Activated T-cell treated with anti-CD3 and anti-CD28 coated beads, Interleukin-2, amount 50 U/mL, for 24 hours (primary cell): ENCODE results near the gene RMRP.

Experiments used
- DNase-seq: peaks from one replicate; pipeline ENCODE4 v3.0.0-alpha.2; 2020
- H3K27ac Mint-ChIP-seq: 2 replicates; pipeline ENCODE4 v1.8.0; 2020; ENCODE audit warnings: mild to moderate bottlenecking, mixed read lengths
- H3K27me3 Mint-ChIP-seq: 2 replicates; pipeline ENCODE4 v1.8.0; 2020; ENCODE audit warnings: mixed read lengths
- H3K36me3 Mint-ChIP-seq: 2 replicates; pipeline ENCODE4 v1.8.0; 2020; ENCODE audit warnings: low read depth, mixed read lengths
- H3K4me1 Mint-ChIP-seq: 2 replicates; pipeline ENCODE4 v1.8.0; 2020; ENCODE audit warnings: low read depth, mixed read lengths
- H3K4me3 Mint-ChIP-seq: 2 replicates; pipeline ENCODE4 v1.8.0; 2020; ENCODE audit warnings: mild to moderate bottlenecking, moderate library complexity, mixed read lengths
- H3K9me3 Mint-ChIP-seq: 2 replicates; pipeline ENCODE4 v1.8.0; 2020; ENCODE audit warnings: mixed read lengths

Gene RMRP

DNA sequence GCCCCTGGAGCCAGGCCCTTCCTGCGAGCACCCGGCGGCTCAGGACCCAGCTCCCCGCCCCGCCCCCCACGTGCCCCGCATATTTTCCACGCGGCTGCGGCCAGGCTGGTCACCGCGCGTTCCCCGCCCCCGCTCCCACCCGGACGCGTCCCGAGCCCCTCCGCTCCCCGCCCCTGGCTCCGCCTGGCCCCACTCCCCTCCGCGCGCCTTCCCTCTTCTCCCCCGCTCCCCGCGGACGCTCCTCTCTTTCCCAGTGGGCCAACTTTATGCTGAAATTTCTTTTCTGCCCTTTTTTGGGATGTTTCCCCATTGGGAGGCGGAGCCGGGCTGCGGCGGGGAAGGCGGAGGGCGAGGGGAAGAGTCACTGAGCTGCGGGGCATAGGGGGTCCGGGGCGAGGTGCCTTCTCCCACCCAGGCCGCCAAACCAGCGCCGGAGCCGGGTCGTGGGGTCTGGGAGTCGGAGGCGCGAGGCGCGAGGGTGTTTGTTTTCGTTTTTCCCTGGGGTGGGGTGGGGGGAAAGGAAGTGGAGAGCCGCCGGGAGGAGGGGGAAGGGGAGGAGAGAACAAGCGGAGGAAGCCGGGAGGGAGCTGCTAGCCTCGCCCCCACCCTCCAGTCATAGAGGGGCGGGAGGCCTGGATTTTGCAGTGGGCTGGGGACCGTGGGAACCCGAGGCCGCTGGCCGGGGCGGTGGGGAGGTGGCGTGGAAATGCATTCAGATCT is 33.0 kb upstream of the RMRP start:
- H3K4me1 Mint-ChIP-seq: peaks cover 29% of the 10 kb centered on the region
- DNase-seq: peak; percentile 56

DNA sequence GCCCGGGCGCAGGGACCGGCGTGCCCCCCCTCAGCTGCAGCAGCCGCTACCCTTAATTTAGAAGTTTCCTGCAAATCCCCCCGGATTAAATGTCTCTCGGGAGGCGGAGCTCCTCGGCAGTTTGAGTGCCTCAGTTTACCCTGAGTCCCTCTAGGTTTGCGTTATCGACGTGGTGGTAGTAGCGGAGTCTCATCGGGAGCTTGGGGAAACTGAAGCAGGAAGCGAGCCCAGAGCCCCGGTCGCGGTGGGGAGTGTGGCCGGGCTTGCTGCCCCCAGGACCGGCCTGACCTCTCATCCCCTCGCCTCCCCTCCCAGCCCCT is 32.4 kb upstream of the RMRP start:
- no peaks in the 10 kb centered on the region for H3K9me3 Mint-ChIP-seq
- peak overlapping the region; percentile 76 for H3K4me3 Mint-ChIP-seq
- peak overlapping the region; percentile 50 for H3K27ac Mint-ChIP-seq
- peaks cover 2% of the 10 kb centered on the region for H3K36me3 Mint-ChIP-seq
- peaks cover 29% of the 10 kb centered on the region for H3K4me1 Mint-ChIP-seq
- H3K27me3 Mint-ChIP-seq: no peaks in the 10 kb centered on the region
- peak; percentile 53 for DNase-seq

More for the DNA sequence above, 33.0 kb upstream of the RMRP start:
- Mint-ChIP-seq H3K27me3 (no peaks in the 10 kb centered on the region), H3K4me3 (peak overlapping the region; percentile 76), H3K36me3 (peaks cover 2% of the 10 kb centered on the region), H3K9me3 (no peaks in the 10 kb centered on the region), H3K27ac (peak overlapping the region; percentile 79)

DNA sequence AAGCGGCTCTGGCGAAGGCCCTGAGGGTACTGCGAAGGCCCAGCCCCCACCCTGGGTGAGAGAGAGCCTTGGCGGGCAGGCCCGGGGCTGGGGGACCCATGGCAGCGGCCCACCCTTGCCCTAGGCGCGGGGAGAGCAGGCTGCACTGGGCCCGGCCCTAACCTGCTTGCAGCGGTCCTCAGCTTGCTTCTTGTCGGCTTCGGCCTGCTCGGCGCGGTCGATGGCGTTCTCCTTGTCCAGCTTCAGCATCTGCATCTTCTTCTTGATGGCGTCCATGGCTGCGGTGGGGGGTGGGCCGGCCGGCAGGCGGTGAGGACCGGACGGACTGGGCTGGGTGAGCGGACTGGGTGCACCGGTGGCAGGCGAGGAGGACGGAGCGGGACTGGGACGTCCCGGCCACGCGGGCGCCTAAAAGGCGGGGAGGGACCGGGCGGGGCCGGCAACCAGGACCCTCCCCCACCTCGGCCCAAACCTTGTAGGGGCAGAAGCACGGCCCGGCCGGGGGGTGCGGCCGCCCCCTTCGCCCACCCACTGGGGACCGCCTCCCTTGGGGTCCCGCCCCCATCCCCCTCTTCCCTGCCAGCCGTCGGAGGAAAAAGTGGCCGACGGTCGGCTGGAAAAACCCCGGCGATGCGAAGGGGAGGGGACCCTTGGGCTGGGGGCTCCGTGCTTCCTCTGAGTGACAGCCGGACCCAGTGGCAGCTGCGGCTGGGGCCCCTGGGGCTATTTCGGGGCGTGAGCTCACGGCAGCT is 31.9 kb upstream of the RMRP start, which contains the start of gene TPM2:
TPM2 (minus strand) TSS at position 384 of the 752 bp plus-strand sequence; CDS start at position 276, 108 bp downstream.
- no peaks in the 10 kb centered on the region for H3K9me3 Mint-ChIP-seq
- H3K27me3 Mint-ChIP-seq: no peaks in the 10 kb centered on the region
- H3K4me3 Mint-ChIP-seq: peak within 1 kb of the TSS; percentile 76
- no peaks in the 10 kb centered on the region for H3K36me3 Mint-ChIP-seq
- peaks cover 29% of the 10 kb centered on the region for H3K4me1 Mint-ChIP-seq
- DNase-seq: no peak
- peak within 1 kb of the TSS; percentile 79 for H3K27ac Mint-ChIP-seq

DNA sequence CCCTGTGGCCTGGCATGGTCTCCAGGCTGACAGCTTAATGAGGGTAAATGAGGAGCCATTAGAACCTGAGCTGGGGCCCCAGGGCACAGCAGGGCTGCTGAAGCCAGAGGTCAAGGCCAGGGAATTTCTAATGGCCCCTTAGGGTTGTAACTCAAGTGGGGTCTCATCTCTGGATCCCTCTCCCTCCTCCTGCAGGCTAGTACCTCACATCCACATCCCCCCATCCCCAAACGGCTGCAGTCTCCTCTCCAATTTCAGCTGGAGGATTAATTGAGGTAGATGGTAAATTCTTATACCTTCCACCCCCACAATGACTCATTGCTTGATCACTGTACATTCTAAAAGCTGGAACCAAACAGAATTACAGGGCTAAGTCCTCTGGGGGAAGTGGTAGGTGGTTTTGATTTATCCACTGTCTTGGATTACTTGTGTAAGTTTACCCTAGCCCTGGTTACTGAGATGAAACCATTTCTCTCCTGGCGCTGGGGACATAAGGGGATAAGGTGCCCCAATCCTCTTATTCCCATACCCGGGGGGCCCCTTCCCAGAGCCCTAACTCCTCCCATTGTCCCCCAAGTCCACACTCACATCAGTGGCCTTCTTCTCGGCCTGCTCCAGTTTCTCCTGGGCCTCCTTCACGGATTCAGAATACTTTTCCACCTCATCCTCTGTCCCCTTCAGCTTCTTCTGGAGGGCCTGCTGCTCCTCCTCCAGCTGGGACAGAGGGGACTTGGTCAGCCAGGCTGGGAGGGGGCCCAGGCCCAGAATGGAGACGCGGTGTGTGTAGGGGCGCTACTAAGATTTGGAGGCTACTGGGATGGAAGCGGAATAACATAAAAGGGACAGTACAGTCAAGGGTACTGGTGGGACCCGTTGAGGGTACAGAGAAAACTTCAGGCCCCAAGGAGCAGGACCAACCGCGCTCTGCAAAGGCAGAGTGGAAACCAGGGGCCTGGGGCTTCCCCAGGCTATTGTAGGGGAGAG is 31.0 kb upstream of the RMRP start:
- Mint-ChIP-seq H3K27me3 (no peaks in the 10 kb centered on the region), H3K36me3 (no peaks in the 10 kb centered on the region), H3K27ac (peak overlapping the region; percentile 72), H3K4me3 (peak overlapping the region; percentile 50), H3K9me3 (no peaks in the 10 kb centered on the region), H3K4me1 (peaks cover 29% of the 10 kb centered on the region)
- peak; percentile 50 for DNase-seq

DNA sequence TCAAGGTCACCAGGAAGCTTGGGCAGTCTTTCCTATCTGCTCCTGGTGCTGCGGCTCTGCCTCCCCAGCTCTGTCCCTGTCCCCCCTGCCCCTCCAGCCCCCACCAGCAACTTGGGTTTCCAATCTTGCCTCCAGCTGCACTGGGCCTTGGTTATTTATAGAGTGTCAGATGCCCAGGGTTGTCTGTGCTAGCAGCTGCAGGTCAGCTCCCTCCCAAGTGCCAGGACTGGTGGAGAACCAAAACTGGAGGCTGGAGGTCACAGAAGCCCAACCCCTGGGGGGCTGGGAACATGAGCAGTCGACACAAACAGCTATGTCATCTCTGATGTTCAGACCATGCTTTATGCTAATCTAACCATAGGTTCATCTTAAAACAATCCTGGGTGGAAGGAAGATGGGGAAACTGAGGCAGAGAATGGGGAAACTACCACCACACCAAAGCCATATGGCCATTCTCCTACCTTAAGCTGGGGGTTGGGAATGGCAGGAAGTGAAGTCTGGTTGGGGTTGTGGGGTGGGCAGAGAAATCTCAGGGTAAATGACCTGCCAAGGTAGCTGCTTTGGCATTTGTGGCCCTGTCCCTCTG is 30.2 kb upstream of the RMRP start:
- peak overlapping the region; percentile 14 for H3K27ac Mint-ChIP-seq
- H3K4me1 Mint-ChIP-seq: peaks cover 29% of the 10 kb centered on the region
- no peaks in the 10 kb centered on the region for H3K27me3 Mint-ChIP-seq
- no peaks in the 10 kb centered on the region for H3K9me3 Mint-ChIP-seq
- DNase-seq: no peak
- no peaks in the 10 kb centered on the region for H3K36me3 Mint-ChIP-seq
- H3K4me3 Mint-ChIP-seq: no peak overlapping the region

DNA sequence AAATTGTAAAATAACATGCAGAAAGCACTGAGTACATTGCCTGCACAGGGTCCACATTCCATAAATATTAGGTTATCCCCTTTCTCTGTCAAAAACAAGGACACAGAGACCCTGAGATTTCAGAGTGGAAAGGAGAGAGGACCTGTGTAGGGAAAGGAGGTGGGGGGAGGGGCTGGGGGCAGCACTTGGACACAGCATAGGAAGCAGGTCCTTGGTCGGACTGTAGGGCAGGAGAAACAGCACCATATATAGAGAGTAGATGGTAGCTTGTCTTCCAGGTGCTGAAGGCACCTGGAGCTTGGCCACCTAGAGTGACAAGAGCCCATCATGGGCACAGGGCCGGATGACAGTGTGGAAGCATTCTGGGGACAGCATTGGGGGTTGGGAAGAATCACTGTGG is 29.5 kb upstream of the RMRP start:
- H3K4me3 Mint-ChIP-seq: no peak overlapping the region

DNA sequence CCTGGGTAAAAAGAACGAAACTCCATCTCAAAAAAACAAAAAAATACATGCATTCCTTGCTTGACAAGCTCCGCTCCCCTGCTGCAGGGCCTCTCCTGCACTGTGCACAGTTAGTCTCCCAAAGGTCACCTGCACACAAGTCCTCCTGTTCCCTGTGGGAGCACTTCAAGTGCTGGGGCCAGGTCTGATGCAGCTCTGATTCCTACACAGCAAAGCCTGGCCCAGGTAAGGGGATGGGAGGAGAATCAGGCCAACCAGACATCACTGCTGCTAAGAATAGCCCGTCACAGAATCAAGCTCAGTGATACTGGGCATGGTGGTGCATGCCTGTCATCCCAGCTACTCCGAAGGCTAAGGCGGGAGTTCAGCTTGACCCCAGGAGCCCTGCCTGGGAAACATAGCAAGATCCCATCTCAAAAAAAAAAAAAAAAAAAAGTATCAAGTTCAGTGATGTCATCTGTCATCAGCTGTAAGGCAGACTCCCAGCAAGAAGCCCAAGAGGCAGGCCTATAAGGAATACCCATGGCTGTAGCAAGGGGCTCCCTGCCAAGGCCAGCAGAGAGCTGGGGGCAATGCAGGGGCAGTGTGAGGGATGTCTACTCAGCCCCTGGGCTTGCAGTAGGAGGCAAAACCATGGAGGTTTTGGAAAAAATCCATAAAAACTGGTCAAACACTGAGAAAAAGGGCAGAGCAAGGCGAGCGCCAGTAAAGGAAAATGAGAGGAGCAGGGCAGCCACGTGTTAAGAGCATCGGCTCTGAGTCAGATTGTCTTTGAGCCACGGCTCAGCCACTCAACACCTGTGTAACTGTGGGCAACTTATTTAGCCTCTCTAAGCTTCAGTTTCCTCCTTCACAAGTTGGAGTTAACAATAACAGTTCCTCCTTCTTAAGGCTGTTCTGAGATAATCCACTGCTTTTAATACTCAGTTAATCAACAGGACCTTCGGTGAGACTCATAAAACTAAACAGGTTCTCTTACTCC is 28.7 kb upstream of the RMRP start:
- DNase-seq: no peak
- no peaks in the 10 kb centered on the region for H3K9me3 Mint-ChIP-seq
- H3K4me3 Mint-ChIP-seq: no peak overlapping the region
- H3K36me3 Mint-ChIP-seq: no peaks in the 10 kb centered on the region
- no peaks in the 10 kb centered on the region for H3K27me3 Mint-ChIP-seq
- H3K27ac Mint-ChIP-seq: no peak overlapping the region
- peaks cover 26% of the 10 kb centered on the region for H3K4me1 Mint-ChIP-seq

More for the DNA sequence above, 29.5 kb upstream of the RMRP start:
- Mint-ChIP-seq H3K9me3 (no peaks in the 10 kb centered on the region), H3K36me3 (no peaks in the 10 kb centered on the region), H3K27me3 (no peaks in the 10 kb centered on the region), H3K4me1 (peaks cover 29% of the 10 kb centered on the region), H3K27ac (no peak overlapping the region)
- no peak for DNase-seq

DNA sequence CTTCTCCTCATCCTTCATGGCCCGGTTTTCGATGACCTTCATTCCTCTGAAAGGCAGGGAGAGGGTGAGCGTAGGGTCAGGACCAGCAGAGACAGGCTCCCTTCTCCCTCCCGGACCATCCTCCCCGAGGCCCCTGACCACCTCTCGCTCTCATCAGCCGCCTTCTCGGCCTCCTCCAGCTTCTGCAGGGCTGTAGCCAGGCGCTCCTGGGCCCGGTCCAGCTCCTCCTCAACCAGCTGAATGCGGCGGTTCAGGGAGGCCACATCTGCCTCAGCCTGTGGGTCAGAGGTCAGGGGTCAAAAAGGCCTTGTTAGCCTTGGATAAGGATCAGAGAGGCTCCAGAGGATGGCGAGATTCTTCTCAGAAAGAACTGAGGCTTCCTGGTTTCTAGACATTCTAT is 27.7 kb upstream of the RMRP start:
- Mint-ChIP-seq H3K4me3 (no peak overlapping the region), H3K27me3 (no peaks in the 10 kb centered on the region), H3K9me3 (no peaks in the 10 kb centered on the region), H3K27ac (no peak overlapping the region), H3K36me3 (no peaks in the 10 kb centered on the region), H3K4me1 (peaks cover 18% of the 10 kb centered on the region)
- DNase-seq: no peak

DNA sequence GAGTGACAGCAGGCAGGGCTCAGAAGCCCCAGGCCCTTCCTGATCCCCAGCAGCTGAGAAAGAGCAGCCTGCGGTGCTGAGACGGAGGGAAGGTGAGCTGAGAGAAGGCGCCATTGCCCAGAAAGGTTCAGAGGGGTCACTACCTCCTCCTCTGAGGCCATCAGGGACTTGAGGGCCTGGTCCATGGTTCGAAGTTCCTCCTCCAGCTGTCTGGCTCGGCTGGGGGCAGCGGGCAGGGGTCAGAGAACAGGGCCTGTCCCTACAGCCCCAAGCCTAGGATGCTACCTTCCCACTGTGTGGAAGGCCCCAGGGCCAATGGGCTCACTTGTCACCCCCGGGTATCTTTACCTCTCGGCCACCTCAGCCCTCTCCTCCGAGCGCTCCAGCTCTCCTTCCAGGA is 27.1 kb upstream of the RMRP start:
- Mint-ChIP-seq H3K27ac (no peak overlapping the region), H3K27me3 (no peaks in the 10 kb centered on the region), H3K4me1 (peaks cover 18% of the 10 kb centered on the region), H3K36me3 (no peaks in the 10 kb centered on the region), H3K4me3 (no peak overlapping the region), H3K9me3 (no peaks in the 10 kb centered on the region)
- no peak for DNase-seq

DNA sequence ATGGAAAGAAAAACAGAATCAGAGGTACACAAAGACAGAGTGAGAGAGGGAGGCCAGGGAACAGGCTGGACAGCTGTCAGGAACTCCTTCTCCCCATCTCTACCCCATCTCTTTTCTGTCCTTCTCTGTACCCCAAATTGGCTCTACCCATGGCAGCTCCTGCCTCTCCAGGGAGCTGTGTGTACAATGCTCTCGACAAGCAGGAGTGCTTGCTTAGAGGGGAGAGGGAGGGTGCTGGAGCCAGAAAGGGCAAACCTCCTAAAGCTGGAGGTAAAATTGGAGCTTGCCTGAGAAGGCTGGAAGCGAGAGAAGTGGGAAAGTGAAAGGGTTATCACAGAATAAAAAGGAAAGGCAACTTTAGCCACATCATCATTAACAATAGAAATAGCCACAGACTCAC is 25.5 kb upstream of the RMRP start:
- H3K36me3 Mint-ChIP-seq: no peaks in the 10 kb centered on the region
- no peak overlapping the region for H3K4me3 Mint-ChIP-seq
- H3K27me3 Mint-ChIP-seq: no peaks in the 10 kb centered on the region
- DNase-seq: no peak
- peaks cover 6% of the 10 kb centered on the region for H3K4me1 Mint-ChIP-seq
- no peak overlapping the region for H3K27ac Mint-ChIP-seq
- no peaks in the 10 kb centered on the region for H3K9me3 Mint-ChIP-seq

DNA sequence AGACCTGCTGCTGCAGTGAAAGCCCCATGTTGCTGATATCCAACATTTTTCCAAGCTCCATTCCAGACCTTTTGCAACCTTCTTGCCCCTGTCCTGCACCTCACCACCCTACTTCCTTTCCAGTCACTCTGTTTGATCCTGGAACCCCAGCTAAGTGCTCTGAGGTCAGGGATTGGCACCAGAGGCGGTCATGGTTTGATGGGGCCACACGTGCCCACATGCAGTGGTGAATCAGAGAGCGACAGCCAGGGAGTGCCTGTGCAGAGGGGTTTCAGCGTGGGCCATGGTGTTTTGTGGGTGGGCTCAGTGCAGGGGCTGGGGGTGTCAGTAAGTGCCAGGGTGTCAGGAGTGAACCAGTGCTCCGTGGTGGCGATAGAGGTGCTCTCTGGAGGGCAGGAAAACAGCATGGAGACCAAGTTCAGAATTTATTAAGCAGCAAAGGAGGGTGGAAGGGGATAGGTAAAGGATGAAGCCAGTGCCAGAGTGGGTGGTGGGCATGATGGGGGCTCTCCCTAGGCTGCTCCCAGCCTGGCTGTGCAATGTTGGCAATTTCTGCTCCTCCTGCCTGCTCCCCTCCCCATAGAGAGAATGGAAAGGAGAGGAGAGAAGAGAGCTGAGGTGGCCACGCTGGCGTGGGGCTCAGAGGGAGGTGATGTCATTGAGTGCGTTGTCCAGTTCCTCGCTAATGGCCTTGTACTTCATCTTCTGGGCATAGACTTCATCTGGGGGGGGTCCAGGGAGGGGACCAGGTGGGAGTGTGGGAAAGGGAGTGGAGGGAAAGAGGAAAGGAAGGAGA is 24.9 kb upstream of the RMRP start:
- no peaks in the 10 kb centered on the region for H3K36me3 Mint-ChIP-seq
- no peaks in the 10 kb centered on the region for H3K27me3 Mint-ChIP-seq
- H3K9me3 Mint-ChIP-seq: no peaks in the 10 kb centered on the region
- H3K4me1 Mint-ChIP-seq: peaks cover 2% of the 10 kb centered on the region
- DNase-seq: no peak
- no peak overlapping the region for H3K4me3 Mint-ChIP-seq
- H3K27ac Mint-ChIP-seq: no peak overlapping the region

DNA sequence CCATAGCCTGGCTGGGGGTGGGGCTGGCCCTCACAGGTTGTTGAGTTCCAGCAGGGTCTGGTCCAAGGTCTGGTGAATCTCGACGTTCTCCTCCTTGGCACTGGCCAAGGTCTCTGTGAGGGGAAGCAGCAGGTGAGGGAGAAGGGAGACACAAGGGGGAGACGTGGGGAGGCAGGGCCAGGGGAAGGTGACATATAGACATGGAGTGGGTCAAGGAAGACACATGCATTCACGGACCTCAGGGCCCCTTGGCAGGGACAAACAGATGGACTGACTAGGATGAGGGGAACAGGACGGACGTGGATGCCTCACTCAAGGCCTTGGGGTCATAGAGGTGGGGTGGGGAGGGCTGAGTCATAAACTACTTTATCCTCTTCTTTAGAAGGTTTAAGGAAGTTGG is 24.2 kb upstream of the RMRP start:
- DNase-seq: no peak
- H3K27me3 Mint-ChIP-seq: no peaks in the 10 kb centered on the region
- no peaks in the 10 kb centered on the region for H3K9me3 Mint-ChIP-seq
- no peak overlapping the region for H3K4me3 Mint-ChIP-seq
- no peak overlapping the region for H3K27ac Mint-ChIP-seq
- H3K36me3 Mint-ChIP-seq: no peaks in the 10 kb centered on the region
- peaks cover 2% of the 10 kb centered on the region for H3K4me1 Mint-ChIP-seq
